ENCODE data around the gene DSC3.

DNA sequence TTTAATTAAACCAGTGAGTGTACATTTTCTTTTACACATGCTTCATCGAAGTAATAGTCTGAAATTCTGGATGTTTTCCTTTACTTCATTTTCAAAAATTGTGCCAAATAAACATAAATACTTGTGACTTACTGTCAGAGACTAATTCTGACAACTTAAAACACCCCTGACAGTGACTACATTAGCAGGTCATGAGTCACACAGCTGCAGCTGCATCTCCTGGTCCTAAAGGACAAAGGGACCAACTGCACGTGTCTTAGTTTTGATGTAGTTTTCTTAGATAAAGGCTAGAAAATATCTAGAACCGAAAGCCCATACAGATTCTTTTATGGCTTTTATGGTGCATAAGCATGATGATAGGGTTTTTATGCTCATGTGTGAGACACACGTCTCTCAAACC, 29.6 kb upstream of the DSC3 start:
- TF ChIP-seq POLR2AphosphoS5 (IDR thresholded peaks at IDR 0.05) = no peak
- TF ChIP-seq, protein P1, sequence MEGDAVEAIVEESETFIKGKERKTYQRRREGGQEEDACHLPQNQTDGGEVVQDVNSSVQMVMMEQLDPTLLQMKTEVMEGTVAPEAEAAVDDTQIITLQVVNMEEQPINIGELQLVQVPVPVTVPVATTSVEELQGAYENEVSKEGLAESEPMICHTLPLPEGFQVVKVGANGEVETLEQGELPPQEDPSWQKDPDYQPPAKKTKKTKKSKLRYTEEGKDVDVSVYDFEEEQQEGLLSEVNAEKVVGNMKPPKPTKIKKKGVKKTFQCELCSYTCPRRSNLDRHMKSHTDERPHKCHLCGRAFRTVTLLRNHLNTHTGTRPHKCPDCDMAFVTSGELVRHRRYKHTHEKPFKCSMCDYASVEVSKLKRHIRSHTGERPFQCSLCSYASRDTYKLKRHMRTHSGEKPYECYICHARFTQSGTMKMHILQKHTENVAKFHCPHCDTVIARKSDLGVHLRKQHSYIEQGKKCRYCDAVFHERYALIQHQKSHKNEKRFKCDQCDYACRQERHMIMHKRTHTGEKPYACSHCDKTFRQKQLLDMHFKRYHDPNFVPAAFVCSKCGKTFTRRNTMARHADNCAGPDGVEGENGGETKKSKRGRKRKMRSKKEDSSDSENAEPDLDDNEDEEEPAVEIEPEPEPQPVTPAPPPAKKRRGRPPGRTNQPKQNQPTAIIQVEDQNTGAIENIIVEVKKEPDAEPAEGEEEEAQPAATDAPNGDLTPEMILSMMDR (IDR thresholded peaks at IDR 0.05) = no peak
